Hair follicular keratinocyte (primary cell): Measurements from ENCODE around the gene AMBRA1. TPM values are rescaled to one million over a fixed set of nuclear protein-coding genes. Genes with fewer than 3 reads are reported as not detected.

Experiments used
- total RNA-seq: library from RNA; depleted of rRNA; stranded (reverse); fragments of >200 nt; gene quantifications from 2 replicates; pipeline ENCODE4 v1.2.3, GENCODE V29; 2015

AMBRA1 gene
- total RNA-seq, result 13.8 and 21.7 TPM in 2 replicates

GRCh38 chr11:46593550-46594373 lies at the start of gene AMBRA1:
Gene AMBRA1, minus strand, starts transcription at chr11:46594023. Its CDS starts 45,643 bp downstream, at chr11:46548380.

DNA sequence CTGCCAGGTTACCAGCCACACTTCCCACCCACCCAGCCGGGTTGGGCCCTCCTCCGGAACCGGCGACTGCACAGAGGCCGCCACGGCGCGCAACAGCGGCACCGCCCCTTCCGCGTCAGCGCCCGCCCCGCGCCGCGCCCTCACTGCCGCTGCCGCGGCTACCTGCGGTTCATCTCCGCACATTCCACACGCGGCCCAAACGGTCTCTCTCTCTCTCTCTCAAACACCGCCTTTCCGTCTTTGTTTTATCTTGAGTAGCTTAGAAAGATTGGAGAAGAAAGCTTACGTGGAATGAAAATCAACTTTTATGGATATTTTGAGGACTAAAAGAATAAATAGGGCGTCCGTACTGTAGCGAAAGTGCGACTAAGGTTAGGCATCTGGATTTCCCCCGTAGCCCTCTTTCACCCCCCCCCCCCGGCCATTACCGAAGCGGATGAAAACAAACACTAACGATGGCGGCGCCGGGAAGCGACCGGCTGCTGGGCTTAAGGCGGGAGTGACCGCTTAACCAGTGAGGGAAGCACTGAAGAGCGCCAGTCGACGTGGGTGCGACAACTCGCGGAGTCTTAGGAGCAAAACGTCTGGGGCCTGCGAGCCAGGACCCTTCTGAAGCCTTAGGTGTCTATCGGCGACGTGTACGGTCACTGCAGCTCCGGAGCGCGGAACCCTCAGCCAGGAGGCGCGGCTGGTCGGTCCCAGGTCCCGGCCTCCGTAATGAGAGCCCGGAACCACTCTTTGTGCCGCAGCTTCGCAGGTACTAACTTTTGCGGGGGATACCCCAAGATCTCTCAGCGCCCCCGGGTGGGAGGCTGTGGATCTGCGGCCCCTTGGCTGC lies 23.5 kb upstream of the AMBRA1 start, which contains the start of the genes ATG13 and HARBI1:
Gene ATG13 (plus strand): TSS at position 420 of the 838 bp plus-strand sequence. CDS start 26,739 bp downstream, outside the sequence.
Gene HARBI1 (minus strand): TSS at position 94 of the 838 bp plus-strand sequence. CDS start 990 bp downstream, outside the sequence.

GRCh38 chr11:46391578-46392420 lies 202.0 kb downstream of the AMBRA1 start, which contains the start of gene CHRM4:
Gene CHRM4, minus strand, starts transcription at chr11:46391776. Its CDS starts 5,219 bp downstream, at chr11:46386557.

GRCh38 chr11:46381048-46381818 lies 212.6 kb downstream of the AMBRA1 start, which contains the start of gene MDK:
Gene MDK, plus strand, starts transcription at chr11:46381669. Its CDS starts 389 bp downstream, at chr11:46382058.

GRCh38 chr11:46346886-46347636 lies 246.8 kb downstream of the AMBRA1 start, which contains the start of gene DGKZ:
Gene DGKZ, plus strand, starts transcription at chr11:46347463. Its CDS starts 197 bp downstream, at chr11:46347660.

Other genes starting within 250 kb of the AMBRA1 start
- 92.8 and 93.3 TPM in 2 replicates for gene DGKZ, start 246.6 kb downstream of the AMBRA1 start, total RNA-seq
- 22.3 and 55.3 TPM in 2 replicates for gene MDK, start 212.4 kb downstream of the AMBRA1 start, total RNA-seq
- not detected in 2 replicates for gene CHRM4, start 202.2 kb downstream of the AMBRA1 start, total RNA-seq
- gene HARBI1, start 23.2 kb upstream of the AMBRA1 start, total RNA-seq, result 2.4 and 3.3 TPM in 2 replicates
- gene ATG13, start 23.5 kb upstream of the AMBRA1 start, total RNA-seq, result 46.2 and 49.4 TPM in 2 replicates
- 35.5 and 46.1 TPM in 2 replicates for gene ARHGAP1, start 106.6 kb upstream of the AMBRA1 start, total RNA-seq
- 9.6 and 13.3 TPM in 2 replicates for gene ZNF408, start 107.0 kb upstream of the AMBRA1 start, total RNA-seq
- 0.11 TPM in 1 of 2 replicates, not detected in the other for gene F2, start 125.2 kb upstream of the AMBRA1 start, total RNA-seq